Dedifferentiated amniotic fluid mesenchymal stem cell (primary cell): ENCODE measurements around the gene RPL36AL.
"Not testable (repeated sequence)": the region's sequence is repeated elsewhere in the genome, so short reads cannot be mapped to it uniquely, and the experiment has no call there.

ENCODE experiments used
- DNase-seq: peaks from one replicate; pipeline ENCODE4 v3.0.0-alpha.2; 2016; ENCODE audit errors: extremely low spot score

Gene RPL36AL

GRCh38 chr14:49619273-49619672 is 1.2 kb downstream of the RPL36AL start:
- DNase-seq, result not testable (repeated sequence)

GRCh38 chr14:49617852-49618519 is 2.4 kb downstream of the RPL36AL start:
- no peak for DNase-seq

GRCh38 chr14:49615776-49616175 is 4.7 kb downstream of the RPL36AL start:
- no peak for DNase-seq

- no peak for DNase-seq
Measured at GRCh38 chr14:49614196-49614595, 6.2 kb downstream of the RPL36AL start.

- DNase-seq, result no peak
Measured at GRCh38 chr14:49612671-49613070, 7.8 kb downstream of the RPL36AL start.

GRCh38 chr14:49612251-49612650 is 8.2 kb downstream of the RPL36AL start:
- no peak for DNase-seq

- DNase-seq, result no peak
Measured at GRCh38 chr14:49607583-49607982, 12.8 kb downstream of the RPL36AL start.

GRCh38 chr14:49598485-49599300 is 21.7 kb downstream of the RPL36AL start, which contains the start of gene LRR1:
Gene LRR1 (plus strand): TSS chr14:49598940. CDS start chr14:49599021, 81 bp downstream.
- DNase-seq, result peak; percentile 63

GRCh38 chr14:49598189-49598484 is 22.3 kb downstream of the RPL36AL start:
- DNase-seq, result no peak

GRCh38 chr14:49594347-49595091 is 25.9 kb downstream of the RPL36AL start:
- DNase-seq, result peak; percentile 42

- peak; percentile 36 for DNase-seq
Measured at GRCh38 chr14:49593016-49593415, 27.4 kb downstream of the RPL36AL start.

- no peak for DNase-seq
Measured at GRCh38 chr14:49589387-49589786, 31.0 kb downstream of the RPL36AL start.

- peak; percentile 75 for DNase-seq
Measured at GRCh38 chr14:49586673-49587460, 33.6 kb downstream of the RPL36AL start.

GRCh38 chr14:49585803-49586672 is 34.4 kb downstream of the RPL36AL start, which contains the start of gene RPS29:
Gene RPS29 (minus strand): TSS chr14:49586380. CDS start chr14:49586346, 34 bp downstream.
- peak; percentile 99 for DNase-seq

GRCh38 chr14:49584981-49585640 is 35.3 kb downstream of the RPL36AL start:
- not testable (repeated sequence) for DNase-seq

- DNase-seq, result no peak
Measured at GRCh38 chr14:49584058-49584457, 36.4 kb downstream of the RPL36AL start.

GRCh38 chr14:49583629-49584028 is 36.8 kb downstream of the RPL36AL start:
- no peak for DNase-seq

- DNase-seq, result no peak
Measured at GRCh38 chr14:49582113-49582977, 38.1 kb downstream of the RPL36AL start.
